ENCODE results near the gene IL13RA1. TPM values are rescaled to one million over a fixed set of nuclear protein-coding genes. Genes with fewer than 3 reads are reported as not detected.

IL13RA1 gene
- total and polyA plus RNA-seq, 2 of the 13 experiments (the other 11 are each of a cell fraction or from before 2014, with no cell fraction given) = 56.6 to 73.5 TPM

GRCh38 chrX:118726887-118727685 is at the start of gene IL13RA1 (continued):
- TF ChIP-seq ZNF841 (CRISPR knock-in tag; IDR thresholded peaks at IDR 0.05; ENCODE audit: borderline replicate concordance) = no peak
- TF ChIP-seq POLR2AphosphoS5 (IDR thresholded peaks at IDR 0.05; ENCODE audit: low read depth, low read length) = no peak
- TF ChIP-seq ZNF629 (CRISPR knock-in tag; conservative IDR thresholded peaks at IDR 0.05) = 0 out of 2 replicates have a peak, but pooled peaks have one; percentile 8
- no peak for TF ChIP-seq ZNF7 (CRISPR knock-in tag; IDR thresholded peaks at IDR 0.05)
- peak; percentile 75 for TF ChIP-seq PHF8 (CRISPR knock-in tag; IDR thresholded peaks at IDR 0.05)
- peak; percentile 70 for TF ChIP-seq CREM (IDR thresholded peaks at IDR 0.05)
- no peak for TF ChIP-seq CREM (CRISPR knock-in tag; IDR thresholded peaks at IDR 0.05)
- TF ChIP-seq ZNF10 (CRISPR knock-in tag; IDR thresholded peaks at IDR 0.05; ENCODE audit: borderline replicate concordance, low read depth) = no peak
- TF ChIP-seq ATF5 (CRISPR knock-in tag; IDR thresholded peaks at IDR 0.05; ENCODE audit: low read depth) = no peak
- TF ChIP-seq ZNF543 (CRISPR knock-in tag; IDR thresholded peaks at IDR 0.05) = 0 out of 2 replicates have a peak, but pooled peaks have one; percentile 28
- peak; percentile 46; the same call in 1 of the 2 replicates for TF ChIP-seq FOXJ3 (CRISPR knock-in tag; IDR thresholded peaks at IDR 0.05; ENCODE audit: borderline replicate concordance)
- no peak for TF ChIP-seq ZNF484 (CRISPR knock-in tag; IDR thresholded peaks at IDR 0.05; ENCODE audit: borderline replicate concordance, low read depth)
- TF ChIP-seq HNF1A (IDR thresholded peaks at IDR 0.05; ENCODE audit: low read depth) = no peak
- TF ChIP-seq HNF1A (CRISPR knock-in tag; IDR thresholded peaks at IDR 0.05; ENCODE audit: borderline replicate concordance) = peak; percentile 23; the same call in 1 of the 2 replicates
- TF ChIP-seq TARDBP (CRISPR knock-in tag; IDR thresholded peaks at IDR 0.05) = no peak; the same call in 1 of the 2 replicates
- no peak for TF ChIP-seq ZNF713 (CRISPR knock-in tag; IDR thresholded peaks at IDR 0.05)
- no peak for TF ChIP-seq ARID2 (CRISPR knock-in tag; IDR thresholded peaks at IDR 0.05; ENCODE audit: borderline replicate concordance)
- TF ChIP-seq ZNF180 (CRISPR knock-in tag; IDR thresholded peaks at IDR 0.05; ENCODE audit: borderline replicate concordance, low read depth) = no peak
- TF ChIP-seq SYNCRIP (IDR thresholded peaks at IDR 0.05; ENCODE audit: insufficient read depth, low read depth, low read length) = no peak
- no peak for TF ChIP-seq ZNF674 (CRISPR knock-in tag; IDR thresholded peaks at IDR 0.05; ENCODE audit: low read depth)
- no peak for TF ChIP-seq ZBTB25 (CRISPR knock-in tag; IDR thresholded peaks at IDR 0.05)
- no peak for TF ChIP-seq TGIF2 (CRISPR knock-in tag; IDR thresholded peaks at IDR 0.05)
- no peak for TF ChIP-seq E2F2 (CRISPR knock-in tag; IDR thresholded peaks at IDR 0.05; ENCODE audit: borderline replicate concordance)
- no peak for TF ChIP-seq RELA (CRISPR knock-in tag; IDR thresholded peaks at IDR 0.05)
